Central memory CD4-positive, alpha-beta T cell (primary cell): Measurements from ENCODE around the gene CRB1.

Experiments used
- DNase-seq: peaks from one replicate; pipeline ENCODE4 v3.0.0; 2022
- total RNA-seq, 3 experiments: gene quantifications; one replicate each; lab custom pipeline; 2026; lab: John Stamatoyannopoulos, UW

CRB1 gene
- total RNA-seq: 0.04 to 0.58 (median 0.16) reads per million in 3 experiments

DNA sequence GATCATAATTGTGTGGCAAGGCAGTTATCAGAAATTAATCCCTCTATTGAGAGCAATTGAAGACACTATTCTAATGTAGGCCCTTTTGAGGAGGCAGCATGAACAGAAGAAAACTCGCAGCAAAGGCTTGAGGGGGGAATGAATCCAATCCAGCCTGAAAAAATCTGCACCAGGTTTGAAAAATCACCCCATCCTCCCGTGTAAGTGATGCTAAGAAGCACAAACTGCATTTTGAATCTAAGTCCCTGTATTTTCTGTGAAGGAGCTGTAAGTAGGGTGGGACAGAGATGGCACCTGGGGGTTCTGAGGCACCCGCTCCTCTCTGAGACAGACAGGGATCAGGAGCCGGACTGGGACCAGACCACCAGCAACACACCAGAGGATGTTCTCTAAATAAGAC lies at the start of gene CRB1:
Gene CRB1 (plus strand): TSS at position 241 of the 400 bp plus-strand sequence. CDS start 161 bp downstream, outside the sequence.
- DNase-seq: no peak

GRCh38 chr1:197218857-197219256 lies 49.2 kb upstream of the CRB1 start:
- no peak for DNase-seq

DNA sequence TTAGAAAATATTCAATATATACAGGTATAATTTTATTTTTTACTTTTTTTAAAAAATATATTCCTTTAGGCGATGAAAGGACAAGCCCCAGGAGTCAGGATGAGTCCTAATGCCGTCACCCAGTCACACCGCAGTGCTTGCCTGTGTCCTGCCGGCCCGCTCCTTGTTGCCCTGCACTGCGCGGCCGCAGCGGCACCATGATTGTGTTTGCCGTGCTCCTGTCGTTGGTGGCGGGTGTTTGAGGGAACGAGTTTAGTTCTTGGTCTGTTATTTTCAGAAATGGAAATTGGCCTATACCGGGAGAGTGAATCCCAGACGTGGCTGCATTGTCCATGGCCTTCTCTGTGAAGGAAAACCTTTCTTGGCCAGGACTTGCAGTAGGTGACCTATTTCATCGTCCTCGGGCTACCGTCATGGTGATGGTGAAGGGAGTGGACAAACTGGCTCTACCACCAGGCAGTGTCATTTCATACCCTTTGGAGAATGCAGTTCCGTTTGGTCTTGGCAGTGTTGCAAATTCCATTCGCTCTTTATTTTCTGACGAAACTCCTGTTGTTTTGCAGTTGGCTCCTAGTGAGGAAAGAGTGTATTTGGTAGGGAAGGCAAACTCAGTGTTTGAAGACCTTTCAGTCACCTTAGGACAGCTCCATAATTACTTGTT lies 45.9 kb upstream of the CRB1 start:
- no peak for DNase-seq

- DNase-seq: no peak
Observed at GRCh38 chr1:197222780-197223179, 45.3 kb upstream of the CRB1 start.

DNA sequence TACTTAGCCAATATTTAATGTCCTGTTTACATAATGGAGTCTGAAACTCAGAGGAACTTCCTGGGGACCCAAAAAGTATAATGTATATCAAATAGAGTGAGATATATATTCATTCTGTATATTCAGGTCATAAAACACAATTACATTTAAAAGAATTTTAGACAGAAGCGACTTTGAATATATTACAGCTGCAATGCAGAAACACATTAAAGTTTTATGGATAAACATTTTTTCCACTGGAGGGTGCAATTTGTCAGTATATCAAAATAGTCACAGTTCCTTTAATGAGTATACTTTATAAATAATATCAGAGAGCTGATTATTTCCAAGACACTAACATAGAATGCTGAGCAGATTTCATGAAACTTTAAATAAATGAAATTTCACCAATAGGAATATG lies 43.9 kb upstream of the CRB1 start:
- DNase-seq: no peak

DNA sequence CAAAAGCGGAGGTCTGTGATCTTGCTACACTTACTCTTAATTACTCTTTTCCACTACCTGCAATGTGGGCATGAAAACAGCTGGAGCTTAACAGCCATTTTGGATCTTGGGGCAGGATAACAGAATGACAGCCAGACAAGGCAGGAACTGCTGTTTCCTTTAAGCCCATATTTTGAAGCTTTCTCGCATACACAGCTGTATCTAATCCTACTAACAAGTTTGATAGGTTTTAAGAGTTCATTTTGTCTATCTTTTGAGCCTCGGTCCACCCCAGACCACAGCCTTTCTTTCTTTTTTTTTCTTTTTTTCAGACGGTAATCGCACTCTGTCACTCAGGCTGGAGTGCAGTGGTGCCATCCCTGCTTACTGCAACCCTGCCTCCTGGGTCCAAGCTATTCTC lies 42.4 kb upstream of the CRB1 start:
- DNase-seq: no peak

- no peak for DNase-seq
Observed at GRCh38 chr1:197234581-197234980, 33.5 kb upstream of the CRB1 start.

- no peak for DNase-seq
Observed at GRCh38 chr1:197235355-197235754, 32.7 kb upstream of the CRB1 start.

- no peak for DNase-seq
Observed at GRCh38 chr1:197247465-197247864, 20.6 kb upstream of the CRB1 start.

DNA sequence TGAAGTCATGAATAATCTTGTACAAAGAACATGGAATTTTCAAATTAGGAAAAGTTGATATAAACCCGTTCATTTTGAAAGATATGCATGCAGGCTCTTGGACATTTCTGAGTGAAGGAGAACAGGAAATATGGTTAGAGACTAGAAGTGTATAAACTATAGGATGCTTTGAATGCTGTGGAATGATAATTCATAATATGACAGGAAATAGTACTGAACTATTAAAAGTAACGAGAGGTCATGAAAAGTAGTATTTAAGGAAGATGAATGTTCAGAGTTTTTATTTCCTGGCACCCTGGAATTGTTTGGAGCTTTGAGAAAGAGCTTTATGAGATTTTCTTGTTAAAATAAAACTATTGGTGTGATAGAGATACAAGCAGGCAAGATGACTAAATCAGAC lies 18.7 kb upstream of the CRB1 start:
- no peak for DNase-seq

GRCh38 chr1:197250616-197251015 lies 17.4 kb upstream of the CRB1 start:
- no peak for DNase-seq

DNA sequence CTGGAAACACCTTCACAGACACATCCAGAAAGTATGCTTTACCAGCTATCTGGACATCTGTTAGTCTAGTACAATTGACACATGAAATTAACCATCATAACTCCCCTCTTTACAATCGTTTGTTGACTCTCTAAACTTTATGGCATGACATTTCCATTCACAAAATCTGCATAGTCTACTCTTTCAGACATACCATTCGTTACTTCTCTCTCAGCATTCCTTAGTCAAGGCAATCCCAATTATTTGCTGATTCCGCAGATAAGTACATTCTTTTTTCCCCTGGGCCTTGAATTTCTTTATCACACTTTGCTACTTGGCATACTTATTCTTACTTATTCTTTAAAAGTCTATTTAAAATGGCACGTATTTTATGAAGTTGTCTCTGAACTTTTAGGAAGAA lies 15.1 kb upstream of the CRB1 start:
- DNase-seq: no peak

GRCh38 chr1:197254866-197255265 lies 13.2 kb upstream of the CRB1 start:
- DNase-seq: no peak

DNA sequence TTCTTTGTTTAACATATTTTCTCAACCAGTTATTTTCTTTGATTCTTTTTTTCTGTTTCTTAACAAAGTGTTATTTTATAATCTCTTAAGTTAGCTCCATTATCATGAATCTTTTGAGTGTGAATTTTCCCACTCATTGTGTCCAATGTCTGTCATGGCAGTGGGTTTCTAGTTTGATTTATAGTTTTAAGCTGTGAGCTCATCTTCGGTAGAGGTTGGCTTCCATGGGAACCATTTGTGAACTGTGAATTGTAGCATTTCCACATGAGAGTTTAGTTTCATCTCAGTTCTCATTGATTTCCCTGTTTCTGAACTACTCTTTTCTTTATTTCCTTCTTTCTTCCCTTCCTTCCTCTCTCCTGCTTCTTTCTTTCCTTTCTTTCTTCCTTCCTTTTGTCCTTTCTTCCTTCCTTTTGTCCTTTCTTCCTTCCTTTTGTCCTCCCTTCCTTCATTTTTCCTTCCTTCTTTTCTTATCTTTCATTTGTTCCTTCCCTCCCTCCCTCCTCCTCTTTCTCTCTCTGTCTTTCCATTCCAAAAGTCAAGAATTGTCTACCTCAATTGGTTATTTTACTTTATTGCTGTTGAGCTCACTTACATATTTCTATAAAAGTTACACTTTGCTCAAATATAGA lies 3.0 kb upstream of the CRB1 start:
- no peak for DNase-seq

GRCh38 chr1:197269053-197269452 lies 1.0 kb downstream of the CRB1 start:
- no peak for DNase-seq

DNA sequence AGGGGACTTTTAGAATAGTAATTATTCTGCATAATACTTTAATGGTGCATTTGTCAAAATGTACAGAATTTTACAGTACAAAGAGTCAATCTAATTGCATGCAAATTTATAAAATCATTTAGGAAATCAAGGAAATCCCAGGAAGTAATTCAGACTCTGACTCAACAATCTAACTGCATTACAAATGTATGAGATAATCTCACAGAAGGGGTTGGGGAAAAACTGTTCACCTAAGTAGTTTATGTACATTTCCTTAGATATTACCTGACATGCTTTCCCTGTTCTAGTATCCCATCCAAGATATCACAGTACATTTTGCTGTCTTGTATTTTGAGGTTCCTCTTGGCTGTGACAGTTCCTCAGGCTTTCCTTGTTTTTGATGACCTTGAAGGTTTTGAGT lies 4.7 kb downstream of the CRB1 start:
- no peak for DNase-seq

DNA sequence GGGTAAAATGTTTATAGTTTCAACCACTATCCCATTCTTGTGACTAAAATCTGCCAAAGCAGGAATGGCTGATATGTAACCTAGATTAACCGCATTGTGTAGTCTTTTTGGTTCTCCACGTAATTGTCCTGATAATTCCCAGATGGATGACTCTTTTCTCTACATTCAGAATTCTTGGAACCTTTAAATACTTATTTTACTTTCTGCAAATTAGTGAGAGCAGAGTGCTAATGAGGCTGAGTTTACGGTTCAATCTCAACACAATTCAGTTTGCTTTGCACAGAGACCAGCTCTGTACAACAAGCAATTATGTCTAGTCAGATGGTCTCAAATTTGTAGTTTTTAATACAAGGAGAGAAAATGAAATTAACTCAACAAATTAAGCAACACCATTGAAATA lies 9.1 kb downstream of the CRB1 start:
- no peak for DNase-seq

GRCh38 chr1:197284325-197284724 lies 16.3 kb downstream of the CRB1 start:
- DNase-seq: no peak

- DNase-seq: no peak
Observed at GRCh38 chr1:197284966-197285365, 16.9 kb downstream of the CRB1 start.

DNA sequence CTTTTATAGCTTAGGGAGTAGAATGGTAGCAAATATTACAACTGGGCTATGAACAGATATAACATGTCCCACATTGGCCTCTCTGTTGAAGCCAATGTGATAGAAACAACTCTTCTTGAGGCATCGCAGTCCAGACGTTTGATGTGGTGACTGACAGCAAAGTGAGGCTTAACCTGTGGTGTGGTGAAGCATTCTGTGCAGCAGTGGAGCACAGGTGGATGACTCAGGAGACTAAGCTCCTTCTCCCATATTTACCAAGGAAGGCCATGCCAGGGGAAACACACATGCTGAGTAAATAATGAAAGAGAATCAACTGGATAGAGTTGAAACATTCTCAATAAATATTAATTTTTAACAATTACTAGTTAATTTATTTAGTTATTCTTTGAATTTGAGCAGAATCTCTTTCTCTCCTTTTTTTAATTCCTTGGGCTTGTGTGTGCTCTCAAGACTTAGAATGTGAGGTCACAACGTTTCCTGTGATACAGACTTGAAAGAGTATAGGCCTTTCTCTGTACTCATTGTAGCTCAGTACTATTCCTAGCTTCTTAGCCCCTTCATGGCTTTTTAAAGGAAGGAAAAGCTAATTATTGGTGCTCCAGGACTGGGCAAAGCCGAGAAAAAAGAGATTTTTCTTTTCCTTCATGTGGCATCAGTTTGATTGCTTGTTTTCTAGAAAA lies 17.6 kb downstream of the CRB1 start:
- no peak for DNase-seq

DNA sequence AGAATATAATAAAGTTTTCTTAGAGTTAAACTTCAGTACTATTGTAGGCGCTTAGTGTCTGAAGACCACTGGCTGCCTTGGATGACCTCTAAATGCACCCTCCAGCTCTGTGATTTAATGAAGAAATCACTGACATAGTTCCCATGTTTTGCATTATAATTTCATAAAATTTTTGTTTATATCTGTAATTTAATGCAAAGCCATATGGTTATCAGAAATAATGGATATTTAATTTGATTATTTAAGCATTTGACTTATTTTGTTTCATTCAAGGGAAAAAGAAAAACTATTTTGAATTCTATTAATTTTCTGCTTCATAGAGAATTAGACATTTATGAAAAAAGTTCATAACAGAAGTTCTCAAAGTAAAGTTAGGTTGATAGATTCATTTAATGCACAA lies 18.6 kb downstream of the CRB1 start:
- DNase-seq: no peak

DNA sequence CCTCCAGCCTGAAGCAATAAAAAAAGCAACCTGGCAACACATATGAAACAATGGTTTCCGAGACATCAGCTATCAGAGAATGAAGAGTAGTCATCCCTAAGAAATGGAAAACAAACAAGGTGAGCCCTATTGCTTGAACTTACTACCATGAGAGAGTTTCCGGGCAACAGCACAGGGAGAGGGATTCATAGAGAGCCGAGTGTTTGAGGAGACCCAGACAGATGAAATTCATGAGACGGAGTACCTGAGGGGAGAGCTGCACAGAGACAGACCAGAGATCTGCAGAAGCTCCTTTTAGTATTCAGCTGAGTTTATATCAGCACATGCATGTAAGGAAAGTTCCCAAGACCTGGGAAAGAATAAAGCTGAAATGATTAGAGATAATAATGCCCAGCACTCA lies 19.8 kb downstream of the CRB1 start:
- no peak for DNase-seq

- no peak for DNase-seq
Observed at GRCh38 chr1:197302775-197303174, 34.7 kb downstream of the CRB1 start.

DNA sequence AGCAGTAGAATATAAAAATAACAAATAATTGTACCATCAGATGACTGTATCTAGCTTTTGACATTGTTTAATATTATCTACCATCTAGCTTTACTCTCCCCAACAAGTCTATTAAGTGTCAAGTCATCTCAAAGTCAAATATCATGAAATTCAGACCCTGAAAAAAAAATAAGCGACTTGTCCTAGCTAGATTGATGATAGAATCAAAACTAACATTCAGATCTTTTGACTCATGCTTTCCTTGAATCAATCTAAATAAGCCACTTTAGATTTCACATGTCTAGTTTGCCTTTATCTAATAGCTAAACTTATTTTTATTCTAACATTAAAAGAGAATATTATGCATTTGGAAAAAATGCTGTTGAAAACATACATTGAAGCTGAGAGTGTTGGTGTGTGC lies 35.4 kb downstream of the CRB1 start:
- no peak for DNase-seq
